Left lobe of liver (tissue), 2 donors: ENCODE measurements around the gene FAM163B. TPM values are rescaled to one million over a fixed set of nuclear protein-coding genes. Genes with fewer than 3 reads are reported as not detected.

Experiments used
- ATAC-seq: fragments of 200-7000 bp; cut with Tn5 transposase; one replicate; pipeline ENCODE4 v1.9.1; 2020; ENCODE audit warnings: mild to moderate bottlenecking, moderate library complexity
- DNase-seq: peaks from one replicate; pipeline ENCODE4 v3.0.0-alpha.2; 2020; ENCODE audit warnings: low spot score
- total RNA-seq: library from RNA; stranded (reverse); gene quantifications from one replicate; pipeline ENCODE4 v1.2.1, GENCODE V29; 2021
- donor health status: DM: no; HTN: no; CAD: no; lungs with moderate emphysema.
- donor health status: DM: no; HTN: yes; CAD: no.

Gene FAM163B
- total RNA-seq, 1 donor from 2014 or later = 2.8 TPM

DNA sequence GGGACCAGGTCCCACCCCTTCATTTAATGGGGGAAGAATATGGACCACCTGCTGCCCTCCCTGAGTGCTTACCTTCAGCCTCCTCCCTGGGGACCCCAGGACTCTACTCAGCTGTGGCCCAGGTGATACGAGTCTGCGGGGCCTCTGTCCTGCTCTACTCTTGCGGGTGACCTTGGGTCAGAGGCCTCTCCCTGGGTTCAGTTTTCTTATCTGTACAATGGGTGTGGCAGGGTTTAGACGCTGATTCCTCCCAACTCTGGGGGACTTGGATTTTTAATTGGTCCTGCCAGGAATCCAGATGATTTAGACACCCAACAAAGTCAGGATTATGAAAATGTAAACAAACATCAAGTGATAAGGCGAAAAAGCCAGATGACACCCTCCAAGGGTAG lies 25.0 kb downstream of the FAM163B start:
- no peak for DNase-seq
- ATAC-seq = no peak

- no peak for DNase-seq
These were observed 25.6 kb downstream of the FAM163B start for GRCh38 chr9:133583586-133583985.

DNA sequence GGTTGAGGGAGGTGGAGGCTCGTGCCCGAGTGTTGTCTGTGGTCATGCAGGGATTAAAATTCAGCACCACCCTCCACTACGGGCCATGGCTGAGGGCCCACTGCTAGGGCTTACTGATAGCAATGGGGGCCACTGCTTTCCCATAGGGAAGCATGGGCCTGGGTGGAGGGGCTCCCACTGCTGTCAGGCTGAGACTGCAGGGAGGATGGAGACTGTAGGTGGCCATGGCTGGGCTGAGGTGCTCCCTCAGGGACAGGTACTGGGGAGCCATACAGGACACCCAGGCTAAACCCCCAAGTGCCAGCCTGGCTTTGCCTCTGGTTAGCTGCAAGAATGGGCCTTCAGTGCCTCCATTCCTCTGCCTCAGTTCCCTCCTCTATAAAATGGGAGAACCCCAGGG lies 26.1 kb downstream of the FAM163B start:
- no peak for DNase-seq
- no peak for ATAC-seq

More at GRCh38 chr9:133583586-133583985, 25.6 kb downstream of the FAM163B start:
- no peak for ATAC-seq

DNA sequence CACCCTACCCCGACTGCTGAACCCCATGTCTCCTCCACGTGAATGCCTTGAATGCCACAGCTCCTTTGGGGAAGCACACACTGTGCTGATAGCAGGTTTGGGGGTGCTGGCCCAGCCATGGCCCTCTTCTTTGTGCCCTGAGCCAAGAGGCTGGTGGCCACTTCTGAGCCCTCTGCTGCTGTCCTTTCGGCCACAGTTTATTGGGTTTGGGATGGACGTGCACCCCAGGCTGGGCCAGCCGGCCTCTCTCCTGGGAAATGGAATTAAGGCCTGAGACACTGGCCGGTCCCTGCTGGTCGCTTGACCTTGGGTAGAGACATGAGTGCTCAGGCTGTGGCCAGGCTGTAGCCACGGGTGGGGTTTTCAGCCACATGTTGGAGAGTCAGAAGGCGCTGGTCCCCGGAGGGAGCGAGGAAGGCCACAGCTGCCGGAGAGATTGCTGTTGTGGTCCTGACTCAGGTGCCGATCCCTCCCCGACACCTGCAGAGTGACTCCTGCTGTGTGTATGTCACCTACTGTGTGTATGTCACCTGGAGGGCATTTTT lies 26.6 kb downstream of the FAM163B start:
- no peak for DNase-seq
- no peak for ATAC-seq

- ATAC-seq = peak; percentile 33
- DNase-seq = no peak
These were observed 27.5 kb downstream of the FAM163B start for GRCh38 chr9:133581513-133582343.

- DNase-seq (no peak), ATAC-seq (no peak)
These were observed 28.2 kb downstream of the FAM163B start for GRCh38 chr9:133581011-133581410.

- no peak for DNase-seq
- no peak for ATAC-seq
These were observed 28.8 kb downstream of the FAM163B start for GRCh38 chr9:133580419-133580738.

- DNase-seq (no peak), ATAC-seq (no peak)
These were observed 29.4 kb downstream of the FAM163B start for GRCh38 chr9:133579601-133580418.

DNA sequence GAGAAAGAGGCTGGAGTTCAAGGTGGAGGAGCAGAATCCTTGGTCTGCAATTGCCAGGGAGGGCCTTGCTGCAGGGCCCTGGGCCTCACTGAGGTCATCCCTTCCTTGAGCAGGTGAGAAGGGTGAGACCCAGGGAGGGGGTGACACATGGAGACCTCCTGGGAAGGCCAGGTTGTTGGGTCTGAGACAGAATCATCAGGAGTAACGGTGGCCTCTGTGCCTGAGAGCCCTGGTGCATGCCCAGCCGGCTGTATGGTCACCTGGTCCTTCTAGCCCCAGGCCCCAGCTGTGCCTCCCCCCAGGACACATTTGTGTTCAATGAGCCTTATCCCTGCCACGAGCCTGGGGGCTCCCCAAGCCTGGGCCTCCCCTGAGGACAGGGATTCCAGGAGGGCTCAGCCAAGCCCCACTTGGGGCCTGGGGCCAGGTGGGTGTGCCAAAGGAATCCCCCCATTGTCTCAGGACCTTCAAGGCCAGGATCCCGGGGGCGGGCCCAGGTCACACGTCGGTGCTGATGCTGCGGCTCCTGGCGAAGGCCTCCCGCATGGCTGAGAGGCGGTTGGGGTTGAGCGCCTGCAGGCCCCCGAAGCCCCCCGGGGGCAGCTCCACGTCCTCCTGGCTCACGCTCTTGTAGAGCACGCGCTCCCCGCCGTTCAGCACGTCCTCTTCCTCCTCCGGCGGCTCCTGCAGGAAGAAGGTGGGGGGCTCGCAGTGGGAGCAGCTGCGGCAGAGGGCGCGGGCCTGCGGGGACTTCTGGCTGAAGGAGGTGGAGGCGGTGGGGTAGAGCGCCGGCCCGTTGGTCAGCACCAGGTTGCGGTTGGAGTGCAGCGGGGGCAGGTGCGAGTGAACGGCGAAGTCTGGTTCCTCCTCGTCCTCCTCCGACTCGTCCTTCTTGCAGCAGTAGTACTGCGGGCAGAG lies 30.4 kb downstream of the FAM163B start:
- ATAC-seq (no peak), DNase-seq (no peak)

GRCh38 chr9:133577737-133578112 lies 31.5 kb downstream of the FAM163B start:
- ATAC-seq (no peak), DNase-seq (no peak)

DNA sequence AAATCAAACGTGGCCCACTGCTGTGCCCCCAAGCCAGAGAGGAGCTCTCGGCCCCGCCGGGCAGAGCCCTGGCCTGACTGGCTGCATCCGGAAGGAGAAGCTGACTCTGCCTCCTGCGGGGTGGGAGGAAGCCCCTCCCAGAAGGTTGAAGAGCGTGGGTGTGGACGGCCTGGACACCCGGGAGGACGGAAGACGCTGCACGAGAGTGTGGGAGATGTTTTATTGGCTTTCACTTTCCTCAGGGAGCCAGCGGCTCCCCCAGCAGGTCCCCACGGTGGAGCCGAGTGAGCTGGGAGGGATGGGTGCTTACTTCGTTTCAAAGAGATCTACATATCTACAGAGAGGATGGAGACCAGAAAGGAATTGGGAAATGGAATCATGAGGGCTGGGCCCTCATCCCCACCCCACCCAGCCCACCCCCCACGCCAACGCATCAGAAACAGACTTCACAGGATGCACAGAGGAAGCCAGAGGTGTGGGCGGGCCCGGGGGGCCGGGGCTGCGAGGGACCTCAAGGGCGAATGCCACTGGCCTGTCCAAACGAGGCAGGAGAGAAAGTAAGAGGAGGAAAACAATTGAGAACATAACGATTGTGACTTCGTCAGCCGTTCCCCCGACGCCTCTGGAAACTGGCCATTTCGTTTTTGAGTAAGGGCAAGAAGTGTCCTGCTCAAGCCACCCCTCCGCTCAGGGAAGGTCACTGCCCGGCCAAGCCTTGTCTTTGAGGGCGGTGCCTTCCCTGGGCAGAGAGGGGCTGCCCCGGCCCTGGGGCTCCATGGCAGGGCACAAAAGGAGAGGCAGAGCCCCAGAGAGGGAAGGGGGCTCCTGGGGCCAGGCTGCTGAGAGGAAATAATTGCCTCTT lies 32.1 kb downstream of the FAM163B start:
- peak; percentile 27 for ATAC-seq
- DNase-seq = no peak

DNA sequence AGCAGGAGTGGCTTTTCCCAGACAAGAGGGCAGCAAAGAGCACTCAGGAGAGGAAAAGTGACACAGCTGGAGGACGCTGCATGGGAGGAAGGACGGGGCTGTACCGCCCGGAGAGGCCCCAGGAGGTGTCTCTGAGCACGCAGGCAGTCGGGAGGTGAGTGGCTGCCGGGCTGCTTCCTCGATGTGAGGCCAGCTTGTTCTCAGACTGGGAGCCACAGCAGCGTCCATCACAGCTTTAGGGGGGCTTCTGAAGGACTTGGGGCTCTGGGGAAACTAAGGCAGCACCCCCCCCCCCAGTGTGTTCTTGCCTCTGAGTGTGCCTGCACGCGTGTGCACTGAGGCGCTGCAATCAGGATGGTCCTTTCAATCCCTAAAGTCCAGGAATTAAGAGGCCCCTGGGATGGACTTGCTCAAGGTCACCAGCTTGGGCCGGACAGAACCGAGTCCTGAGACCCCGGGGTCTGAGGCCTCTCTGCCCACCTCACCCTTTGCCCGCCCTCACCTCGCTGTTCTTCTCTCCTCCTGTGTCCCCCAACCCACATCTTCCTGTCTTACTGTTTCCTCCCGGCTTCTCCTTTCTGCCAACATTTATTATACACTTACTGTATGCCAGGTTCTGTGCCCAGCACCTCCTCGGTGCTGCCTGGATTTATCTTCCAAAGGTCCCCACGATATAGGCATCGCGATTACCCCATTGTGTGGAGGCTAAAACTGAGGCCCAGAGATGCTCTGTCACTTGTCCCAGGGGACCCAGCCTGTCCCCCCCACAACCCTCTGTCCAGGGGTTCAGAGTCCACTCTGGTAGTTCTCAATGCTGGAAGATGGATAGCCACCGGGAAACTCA lies 32.9 kb downstream of the FAM163B start:
- ATAC-seq (no peak), DNase-seq (no peak)

DNA sequence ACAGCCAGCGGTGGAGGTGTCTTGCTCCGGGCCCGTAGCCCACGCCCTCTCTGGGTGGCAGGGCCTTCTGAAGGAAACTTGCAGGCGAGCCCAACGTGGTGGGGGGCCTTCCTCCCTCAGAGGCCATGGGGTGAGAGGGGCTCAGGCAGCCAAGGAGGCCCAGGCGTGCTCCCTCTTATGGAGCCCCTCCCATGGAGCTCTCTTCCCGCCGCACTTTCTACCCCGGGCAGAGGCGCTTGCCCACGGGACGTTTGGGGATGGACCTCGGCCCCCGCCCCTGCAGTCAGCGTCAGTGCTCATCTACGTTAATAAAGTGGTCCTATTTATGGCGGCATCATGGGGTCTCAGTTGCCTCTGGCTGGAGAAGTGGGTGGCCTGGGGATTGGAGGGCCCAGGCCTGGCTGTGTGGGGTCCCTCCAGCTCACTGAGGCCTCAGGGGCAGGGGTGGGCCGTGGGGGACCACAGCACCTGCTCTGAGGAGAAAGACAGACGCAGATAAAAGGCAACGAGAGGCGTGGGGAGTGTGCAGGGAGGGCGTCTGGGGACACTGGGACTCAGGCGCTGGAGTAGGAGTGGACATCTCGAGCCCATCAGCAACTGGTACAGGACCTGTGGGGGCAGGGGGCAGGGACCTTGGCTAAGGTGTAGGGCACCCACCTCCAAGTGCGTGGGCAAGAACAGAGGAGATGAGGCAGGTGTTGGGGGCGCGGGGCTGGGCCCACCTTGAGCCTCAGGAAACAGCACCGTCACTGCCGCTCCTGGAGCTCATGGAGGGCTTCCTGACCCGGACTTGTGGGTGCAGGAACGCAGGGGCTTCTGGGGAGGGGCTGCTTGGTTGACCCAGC lies 33.8 kb downstream of the FAM163B start:
- DNase-seq (no peak), ATAC-seq (no peak)

- DNase-seq (no peak), ATAC-seq (no peak)
These were observed 34.4 kb downstream of the FAM163B start for GRCh38 chr9:133574771-133575170.

DNA sequence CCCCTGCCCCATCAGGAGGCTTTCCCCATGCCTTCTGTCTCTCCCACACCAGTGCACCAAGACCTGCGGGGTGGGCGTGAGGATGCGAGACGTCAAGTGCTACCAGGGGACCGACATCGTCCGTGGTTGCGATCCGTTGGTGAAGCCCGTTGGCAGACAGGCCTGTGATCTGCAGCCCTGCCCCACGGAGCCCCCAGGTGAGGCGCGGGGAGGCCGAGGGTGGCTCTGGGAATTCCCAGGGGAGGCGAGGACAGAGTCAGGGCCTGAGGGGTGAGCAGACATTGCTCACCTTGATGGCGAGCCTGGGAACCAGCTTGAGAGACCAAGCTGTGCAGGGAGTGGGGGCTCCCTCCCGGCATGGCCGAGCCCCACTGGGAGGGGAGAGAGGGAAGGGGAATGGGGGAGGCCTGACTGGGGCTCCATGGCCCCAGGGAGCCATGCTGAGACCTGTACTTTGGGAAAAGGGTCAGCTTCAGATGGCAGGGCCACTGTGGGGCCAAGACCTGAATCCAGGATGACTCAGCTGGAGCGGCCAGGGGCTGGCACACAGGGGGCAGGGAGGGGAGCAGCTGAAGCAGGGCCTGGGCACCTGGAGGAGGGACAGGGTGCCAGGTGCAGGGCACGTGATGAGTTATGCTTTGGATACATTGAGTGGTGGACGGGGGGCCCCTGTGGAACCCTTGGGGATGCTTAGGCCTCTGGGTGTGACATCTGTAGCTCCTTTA lies 35.2 kb downstream of the FAM163B start:
- no peak for DNase-seq

DNA sequence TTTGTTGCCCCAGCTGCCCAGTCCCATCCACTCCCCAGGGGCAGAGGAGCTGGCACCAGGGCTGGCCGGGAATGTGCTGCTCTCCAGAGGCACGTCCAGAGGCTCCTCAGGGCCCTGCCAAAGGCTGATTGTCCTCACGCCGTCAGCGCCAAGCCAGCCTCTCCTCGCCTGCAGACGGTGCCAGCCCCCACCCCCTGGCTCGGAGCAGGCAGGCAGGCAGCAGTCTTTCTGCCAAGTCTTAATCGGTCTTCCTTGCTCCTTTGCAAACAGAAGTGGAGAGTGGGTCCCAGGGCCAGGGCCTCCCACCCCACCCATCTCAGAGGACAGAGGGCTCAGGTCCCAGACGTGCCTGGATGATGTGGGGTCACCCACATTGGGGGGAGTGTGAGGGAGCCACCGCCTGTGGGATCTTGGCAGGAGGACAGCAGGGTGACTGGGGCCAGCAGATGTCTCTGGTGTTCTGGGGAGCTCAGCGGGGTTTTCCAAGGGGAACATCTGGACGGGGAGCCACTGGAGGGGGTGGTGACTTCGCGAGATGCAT lies 36.3 kb downstream of the FAM163B start:
- no peak for DNase-seq

More for the DNA sequence above, 35.2 kb downstream of the FAM163B start:
- ATAC-seq = no peak

More for the DNA sequence above, 36.3 kb downstream of the FAM163B start:
- no peak for ATAC-seq
